ENCODE measurements around the gene MINAR1. TPM values are rescaled to one million over a fixed set of nuclear protein-coding genes. Genes with fewer than 3 reads are reported as not detected.
A peak's percentile ranks its signal among the peaks of the same experiment; 100 is the strongest.

MINAR1 gene, protein sequence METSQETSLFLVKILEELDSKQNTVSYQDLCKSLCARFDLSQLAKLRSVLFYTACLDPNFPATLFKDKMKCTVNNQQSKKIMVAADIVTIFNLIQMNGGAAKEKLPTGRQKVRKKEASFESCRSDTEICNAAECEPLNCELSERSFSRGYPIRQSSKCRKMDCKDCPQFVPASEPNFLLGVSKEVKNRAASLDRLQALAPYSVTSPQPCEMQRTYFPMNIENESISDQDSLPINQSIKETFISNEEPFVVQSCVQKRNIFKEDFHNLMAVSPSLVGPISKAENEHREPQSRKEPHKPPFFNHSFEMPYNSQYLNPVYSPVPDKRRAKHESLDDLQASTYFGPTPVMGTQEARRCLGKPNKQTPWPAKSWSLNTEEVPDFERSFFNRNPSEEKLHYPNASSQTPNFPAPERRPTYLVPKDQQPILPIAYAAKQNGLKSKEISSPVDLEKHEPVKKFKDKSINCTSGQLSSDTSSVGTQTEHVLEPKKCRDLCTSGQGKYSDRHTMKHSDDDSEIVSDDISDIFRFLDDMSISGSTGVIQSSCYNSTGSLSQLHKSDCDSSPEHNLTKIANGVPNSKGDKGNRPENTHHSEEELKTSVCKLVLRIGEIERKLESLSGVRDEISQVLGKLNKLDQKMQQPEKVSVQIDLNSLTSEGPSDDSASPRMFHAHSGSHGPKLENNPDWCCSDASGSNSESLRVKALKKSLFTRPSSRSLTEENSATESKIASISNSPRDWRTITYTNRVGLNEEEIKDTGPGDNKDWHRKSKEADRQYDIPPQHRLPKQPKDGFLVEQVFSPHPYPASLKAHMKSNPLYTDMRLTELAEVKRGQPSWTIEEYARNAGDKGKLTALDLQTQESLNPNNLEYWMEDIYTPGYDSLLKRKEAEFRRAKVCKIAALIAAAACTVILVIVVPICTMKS
- under 1 TPM; 0.21 to 0.22 TPM for total RNA-seq

DNA sequence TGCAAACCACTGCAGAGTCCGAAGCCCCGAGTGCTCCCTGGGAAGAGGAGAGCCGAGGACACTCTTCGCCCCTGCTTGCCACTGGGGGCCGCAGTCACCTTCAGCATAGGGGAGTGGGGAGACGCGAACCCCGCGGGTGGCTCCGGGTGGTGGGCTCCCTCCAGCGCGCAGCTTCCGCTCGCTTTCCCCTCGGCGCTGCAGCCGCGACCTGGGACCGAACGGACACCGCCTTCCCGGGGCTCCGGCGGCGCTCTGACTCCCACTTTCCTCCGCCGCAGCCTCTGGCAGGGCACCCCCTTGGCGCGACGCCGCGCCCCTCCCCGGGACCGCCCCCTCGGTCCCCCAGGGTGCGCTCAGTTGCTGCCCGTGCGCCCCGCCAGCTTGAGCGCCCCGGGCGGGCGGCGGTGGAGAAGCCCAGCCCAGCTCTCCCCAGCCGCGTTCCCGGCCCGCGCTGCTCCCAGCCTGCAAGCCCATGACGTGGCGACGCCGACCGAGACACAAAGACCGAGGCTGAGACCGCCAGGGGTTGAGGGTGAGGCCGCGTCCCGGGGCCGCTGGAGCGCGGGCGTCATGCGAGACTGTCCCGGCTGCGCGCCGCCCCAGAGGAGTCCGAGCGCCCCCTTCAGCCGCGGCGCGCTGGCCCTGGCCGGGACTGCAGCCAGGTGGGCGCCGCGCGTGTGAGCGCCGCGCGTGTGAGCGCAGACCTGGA lies at the start of gene MINAR1:
Gene MINAR1 (plus strand): TSS at position 701 of the 709 bp plus-strand sequence. CDS start 23,812 bp downstream, outside the sequence.
- H3K36me3 Mint-ChIP-seq (ENCODE audit: low read depth) = no peaks in the 10 kb centered on the region

DNA sequence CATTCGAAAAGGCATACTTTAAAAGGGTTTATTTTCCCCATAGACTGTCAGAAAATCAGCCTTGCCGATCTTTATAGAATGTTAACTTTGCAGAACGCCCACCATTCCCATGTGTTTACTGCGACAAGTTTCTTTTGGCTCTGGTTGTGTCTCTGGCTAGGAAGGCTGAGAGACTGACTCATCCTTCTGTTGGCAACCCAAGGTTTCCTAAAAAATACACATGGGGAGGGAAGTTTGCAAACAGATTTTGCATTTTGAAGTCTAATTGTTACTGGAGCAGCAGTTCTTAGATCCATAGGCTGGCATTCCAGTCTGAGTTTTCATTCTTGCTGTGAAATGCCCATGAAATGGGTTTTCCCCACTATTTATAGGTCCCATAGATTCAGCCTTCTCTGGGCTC lies 37.9 kb upstream of the MINAR1 start:
- no peaks in the 10 kb centered on the region for H3K36me3 Mint-ChIP-seq (ENCODE audit: low read depth)
- no peak overlapping the region for H3K4me3 Mint-ChIP-seq

More for the DNA sequence above, at the start of gene MINAR1:
- intact Hi-C loops (cut with micrococcal nuclease) = no loop called here
- no peak within 1 kb of the TSS for H3K4me3 Mint-ChIP-seq
- DNase-seq = peak; percentile 11
- H3K9me3 Mint-ChIP-seq = no peaks in the 10 kb centered on the region
- peaks cover 11% of the 10 kb centered on the region for H3K4me1 Mint-ChIP-seq (ENCODE audit: low read depth)
- H3K27ac Mint-ChIP-seq = no peak within 1 kb of the TSS
- CTCF ChIA-PET = interaction anchor here (1.4 kb wide), 1 partner anchor 50 kb away, joined by 5 read pairs; no protein-coding TSS in a partner anchor
- H3K27me3 Mint-ChIP-seq (ENCODE audit: low read depth) = peaks cover 60% of the 10 kb centered on the region

DNA sequence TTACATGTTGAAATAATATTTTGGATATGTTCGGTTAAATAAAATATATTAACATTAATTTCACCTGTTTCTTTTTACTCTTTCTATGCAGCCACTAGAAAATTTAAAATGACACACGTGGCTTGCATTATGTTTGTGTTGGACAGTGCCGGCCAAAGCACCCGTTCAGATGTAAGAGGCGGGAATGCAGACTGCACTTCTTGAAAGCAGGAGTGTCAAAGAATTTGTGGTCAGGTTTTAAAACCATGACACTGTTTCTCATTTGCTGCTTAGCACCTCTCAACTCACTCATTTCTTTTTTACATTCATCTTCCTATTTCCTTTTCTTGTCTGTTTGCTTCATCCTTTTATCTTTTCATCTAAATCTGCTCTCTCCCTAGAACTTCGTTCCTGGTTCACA lies 35.3 kb upstream of the MINAR1 start:
- CTCF ChIA-PET = no interaction called here

More for the DNA sequence above, 37.9 kb upstream of the MINAR1 start:
- Mint-ChIP-seq H3K9me3 (no peaks in the 10 kb centered on the region), H3K4me1 (ENCODE audit: low read depth) (no peaks in the 10 kb centered on the region), H3K27me3 (ENCODE audit: low read depth) (no peaks in the 10 kb centered on the region), H3K27ac (no peak overlapping the region)
- intact Hi-C loops (cut with micrococcal nuclease) = no loop called here
- no peak for DNase-seq
- CTCF ChIA-PET = no interaction called here

DNA sequence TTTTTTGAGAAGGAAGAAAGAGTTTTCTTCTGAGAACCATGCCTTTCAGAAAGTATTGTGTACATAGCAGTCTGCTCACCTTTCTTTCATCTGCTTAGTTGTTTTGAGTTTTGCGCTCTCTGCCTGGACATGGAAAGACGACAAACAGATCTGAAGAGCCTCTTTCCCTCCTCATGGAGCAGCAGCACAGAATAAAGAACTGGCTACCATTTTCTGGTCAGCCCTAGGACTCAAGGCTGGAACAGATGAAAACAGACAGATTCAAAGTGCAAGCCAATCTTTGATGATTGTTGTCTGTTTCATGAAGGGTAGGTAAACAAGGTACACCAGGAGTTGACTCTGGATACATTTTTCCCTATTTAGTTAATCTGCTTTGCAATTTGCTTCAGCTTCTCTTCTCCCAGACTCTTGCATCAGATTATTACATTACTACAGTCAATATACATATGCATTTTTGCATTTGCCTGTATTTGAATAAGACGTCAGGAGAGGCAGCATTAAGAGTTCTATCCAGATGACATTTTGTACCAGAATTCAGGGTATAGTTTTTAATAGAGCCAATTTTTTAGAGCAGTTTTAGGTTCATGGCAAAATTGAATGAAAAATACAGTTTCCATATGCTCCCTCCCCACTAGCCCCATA lies 34.7 kb upstream of the MINAR1 start:
- Mint-ChIP-seq H3K27ac (no peak overlapping the region), H3K9me3 (no peaks in the 10 kb centered on the region), H3K36me3 (ENCODE audit: low read depth) (no peaks in the 10 kb centered on the region), H3K27me3 (ENCODE audit: low read depth) (no peaks in the 10 kb centered on the region), H3K4me3 (no peak overlapping the region), H3K4me1 (ENCODE audit: low read depth) (no peaks in the 10 kb centered on the region)
- intact Hi-C loops (cut with micrococcal nuclease) = no loop called here
- DNase-seq = no peak
- CTCF ChIA-PET = no interaction called here

More for the DNA sequence above, 35.3 kb upstream of the MINAR1 start:
- Mint-ChIP-seq H3K9me3 (no peaks in the 10 kb centered on the region), H3K27me3 (ENCODE audit: low read depth) (no peaks in the 10 kb centered on the region), H3K36me3 (ENCODE audit: low read depth) (no peaks in the 10 kb centered on the region), H3K4me1 (ENCODE audit: low read depth) (no peaks in the 10 kb centered on the region), H3K4me3 (no peak overlapping the region), H3K27ac (no peak overlapping the region)
- intact Hi-C loops (cut with micrococcal nuclease) = no loop called here
- DNase-seq = no peak

DNA sequence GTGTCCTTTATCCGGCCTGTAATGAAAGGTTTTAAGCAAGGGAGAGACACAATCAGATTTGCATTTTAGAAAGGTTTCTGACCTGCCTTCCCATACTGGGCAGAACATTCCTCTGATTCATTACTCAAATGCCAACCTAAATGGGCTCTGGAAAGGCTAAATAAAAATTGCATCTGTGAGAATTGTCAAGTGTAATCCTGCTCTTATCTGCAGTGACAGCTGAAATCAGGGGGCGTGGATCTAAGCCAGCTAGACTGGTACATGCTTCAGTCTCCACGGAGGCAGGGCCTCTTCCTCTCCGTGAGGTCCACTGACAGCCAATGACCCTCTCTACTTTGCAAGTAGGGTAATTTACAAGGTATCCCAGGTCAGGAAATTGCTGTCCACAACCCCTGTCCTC lies 32.5 kb upstream of the MINAR1 start:
- intact Hi-C loops (cut with micrococcal nuclease) = no loop called here
- Mint-ChIP-seq H3K4me3 (no peak overlapping the region), H3K9me3 (no peaks in the 10 kb centered on the region), H3K4me1 (ENCODE audit: low read depth) (no peaks in the 10 kb centered on the region), H3K36me3 (ENCODE audit: low read depth) (no peaks in the 10 kb centered on the region), H3K27ac (no peak overlapping the region), H3K27me3 (ENCODE audit: low read depth) (no peaks in the 10 kb centered on the region)
- no peak for DNase-seq
- CTCF ChIA-PET = no interaction called here

DNA sequence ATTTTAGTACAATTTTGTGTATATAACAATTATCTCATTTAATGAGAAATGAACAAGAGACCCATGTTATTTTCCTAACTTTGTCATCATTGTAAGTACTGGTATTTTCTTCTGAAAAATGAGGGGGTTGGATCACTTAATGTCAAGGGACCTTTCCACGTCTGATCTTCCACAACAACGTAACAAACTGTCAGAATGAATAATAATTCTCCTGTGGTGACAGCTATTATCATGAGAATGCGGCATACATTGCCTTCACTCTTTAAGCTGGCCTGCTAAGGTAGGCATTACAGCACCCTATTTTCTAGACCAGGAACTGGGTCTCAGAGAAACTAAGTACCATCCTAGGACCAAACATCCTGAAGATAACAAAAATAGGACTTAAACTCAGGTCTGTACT lies 31.5 kb upstream of the MINAR1 start:
- no peaks in the 10 kb centered on the region for H3K27me3 Mint-ChIP-seq (ENCODE audit: low read depth)
- CTCF ChIA-PET = no interaction called here
- no peaks in the 10 kb centered on the region for H3K9me3 Mint-ChIP-seq
- intact Hi-C loops (cut with micrococcal nuclease) = no loop called here
- H3K4me3 Mint-ChIP-seq = no peak overlapping the region
- no peaks in the 10 kb centered on the region for H3K4me1 Mint-ChIP-seq (ENCODE audit: low read depth)
- H3K36me3 Mint-ChIP-seq (ENCODE audit: low read depth) = no peaks in the 10 kb centered on the region
- H3K27ac Mint-ChIP-seq = no peak overlapping the region
- DNase-seq = no peak

DNA sequence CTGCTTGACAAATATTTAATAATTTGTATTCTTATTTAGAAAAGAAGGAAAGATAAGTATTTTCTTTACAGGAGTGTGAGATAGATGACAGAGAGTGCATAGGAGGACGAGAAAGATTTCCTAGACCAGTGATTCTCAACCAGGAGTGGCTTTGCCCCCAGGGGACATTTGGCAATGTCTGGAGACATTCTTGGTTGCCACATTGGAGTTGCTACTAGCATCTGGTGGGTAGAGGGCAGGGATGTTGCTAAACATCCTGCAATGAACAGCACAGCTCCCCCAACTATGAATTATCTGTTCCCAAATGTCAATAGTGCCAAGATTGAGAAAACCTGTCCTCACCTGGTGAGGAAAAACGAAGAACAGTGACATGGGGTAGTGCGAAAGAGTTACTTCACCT lies 30.8 kb upstream of the MINAR1 start:
- H3K27me3 Mint-ChIP-seq (ENCODE audit: low read depth) = no peaks in the 10 kb centered on the region
- no peak overlapping the region for H3K4me3 Mint-ChIP-seq
- no peaks in the 10 kb centered on the region for H3K36me3 Mint-ChIP-seq (ENCODE audit: low read depth)
- H3K9me3 Mint-ChIP-seq = no peaks in the 10 kb centered on the region
- H3K4me1 Mint-ChIP-seq (ENCODE audit: low read depth) = no peaks in the 10 kb centered on the region
- DNase-seq = no peak
- no peak overlapping the region for H3K27ac Mint-ChIP-seq
- CTCF ChIA-PET = no interaction called here
- intact Hi-C loops (cut with micrococcal nuclease) = no loop called here

DNA sequence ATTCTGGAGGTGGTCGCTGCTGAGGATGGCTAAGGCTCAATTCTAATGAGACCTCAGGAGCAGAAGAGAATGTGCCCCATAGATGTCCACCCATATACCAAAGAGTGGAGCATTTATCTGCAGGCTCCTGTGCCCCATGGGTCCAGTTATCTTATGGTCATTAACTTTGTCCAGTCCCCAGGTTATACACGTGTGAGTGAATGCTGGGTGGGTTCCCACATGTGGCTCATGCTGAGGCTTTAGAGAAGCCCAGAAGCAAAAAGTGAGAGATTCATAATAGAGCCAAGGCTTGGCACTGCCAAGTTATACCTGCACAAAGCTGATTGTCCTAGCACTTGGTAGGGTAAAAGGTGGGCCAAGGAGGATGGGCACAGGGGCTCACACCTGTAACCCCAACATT lies 30.0 kb upstream of the MINAR1 start:
- intact Hi-C loops (cut with micrococcal nuclease) = no loop called here
- Mint-ChIP-seq H3K27me3 (ENCODE audit: low read depth) (no peaks in the 10 kb centered on the region), H3K27ac (no peak overlapping the region), H3K9me3 (no peaks in the 10 kb centered on the region), H3K4me1 (ENCODE audit: low read depth) (no peaks in the 10 kb centered on the region), H3K36me3 (ENCODE audit: low read depth) (no peaks in the 10 kb centered on the region), H3K4me3 (no peak overlapping the region)
- CTCF ChIA-PET = no interaction called here
- no peak for DNase-seq

DNA sequence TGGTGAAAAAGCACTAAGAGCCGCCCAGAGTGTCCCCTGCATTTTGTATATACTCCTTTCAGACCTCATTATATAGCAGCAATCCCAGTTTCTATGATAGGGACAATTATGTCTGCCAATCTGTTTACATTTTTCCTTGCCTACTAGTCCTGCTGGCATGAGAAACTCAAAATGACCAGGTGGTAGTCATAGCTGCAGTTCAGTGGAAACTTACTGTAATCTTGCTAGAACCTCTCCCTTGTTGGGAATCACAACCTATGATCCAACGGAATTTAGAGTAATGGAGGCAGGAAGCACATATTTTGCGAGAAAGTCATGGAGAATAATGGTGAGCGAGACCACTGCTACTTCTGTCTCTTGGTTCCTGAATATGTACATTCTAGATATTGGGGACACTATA lies 28.6 kb upstream of the MINAR1 start:
- H3K27me3 Mint-ChIP-seq (ENCODE audit: low read depth) = no peaks in the 10 kb centered on the region
- H3K27ac Mint-ChIP-seq = no peak overlapping the region
- CTCF ChIA-PET = no interaction called here
- no peaks in the 10 kb centered on the region for H3K4me1 Mint-ChIP-seq (ENCODE audit: low read depth)
- no peak for DNase-seq
- intact Hi-C loops (cut with micrococcal nuclease) = no loop called here
- H3K4me3 Mint-ChIP-seq = no peak overlapping the region
- no peaks in the 10 kb centered on the region for H3K36me3 Mint-ChIP-seq (ENCODE audit: low read depth)
- no peaks in the 10 kb centered on the region for H3K9me3 Mint-ChIP-seq

DNA sequence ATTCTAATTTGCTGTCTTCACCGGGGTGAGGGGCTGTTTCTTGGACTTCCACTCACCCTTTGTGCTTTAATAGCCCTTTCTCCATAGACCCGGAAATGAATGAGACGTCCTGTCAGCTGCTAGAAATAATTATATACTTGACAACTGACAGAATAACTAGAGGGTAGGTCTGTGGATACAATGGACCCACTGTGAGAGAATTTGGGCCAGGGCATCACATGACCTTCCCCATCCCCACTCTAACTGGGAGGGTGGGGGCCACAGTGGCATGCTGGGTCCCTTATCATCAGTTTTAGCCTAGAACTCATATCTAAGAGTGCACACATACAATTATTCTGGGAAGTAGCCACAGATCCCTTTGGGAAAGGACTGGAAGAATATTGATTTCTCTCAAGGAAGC lies 25.9 kb upstream of the MINAR1 start:
- Mint-ChIP-seq H3K4me1 (ENCODE audit: low read depth) (no peaks in the 10 kb centered on the region), H3K4me3 (no peak overlapping the region), H3K27ac (no peak overlapping the region), H3K27me3 (ENCODE audit: low read depth) (no peaks in the 10 kb centered on the region), H3K36me3 (ENCODE audit: low read depth) (no peaks in the 10 kb centered on the region), H3K9me3 (no peaks in the 10 kb centered on the region)
- intact Hi-C loops (cut with micrococcal nuclease) = no loop called here
- CTCF ChIA-PET = no interaction called here
- no peak for DNase-seq

DNA sequence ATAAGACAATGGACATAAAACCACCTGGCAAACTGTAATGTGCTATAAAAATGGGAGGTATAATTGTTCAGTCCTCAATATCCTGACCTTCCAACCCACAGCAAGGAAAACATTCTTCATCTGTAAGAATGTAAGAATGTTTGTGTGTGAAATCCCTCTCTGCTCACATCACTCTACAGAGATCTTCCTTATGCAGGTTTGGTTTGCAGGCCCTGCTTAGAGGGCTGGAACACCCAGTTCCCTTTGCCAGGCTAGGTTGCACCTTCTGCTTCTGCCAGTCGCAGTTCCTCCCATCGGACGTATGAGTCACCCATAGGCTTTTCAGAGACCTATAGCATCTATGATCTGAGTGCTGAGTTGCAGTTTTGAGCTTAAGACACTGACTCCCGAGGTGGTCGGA lies 24.1 kb upstream of the MINAR1 start:
- CTCF ChIA-PET = no interaction called here
- intact Hi-C loops (cut with micrococcal nuclease) = no loop called here
- Mint-ChIP-seq H3K9me3 (no peaks in the 10 kb centered on the region), H3K4me1 (ENCODE audit: low read depth) (no peaks in the 10 kb centered on the region), H3K27ac (no peak overlapping the region), H3K27me3 (ENCODE audit: low read depth) (no peaks in the 10 kb centered on the region), H3K4me3 (no peak overlapping the region), H3K36me3 (ENCODE audit: low read depth) (peaks cover 7% of the 10 kb centered on the region)
- DNase-seq = no peak

DNA sequence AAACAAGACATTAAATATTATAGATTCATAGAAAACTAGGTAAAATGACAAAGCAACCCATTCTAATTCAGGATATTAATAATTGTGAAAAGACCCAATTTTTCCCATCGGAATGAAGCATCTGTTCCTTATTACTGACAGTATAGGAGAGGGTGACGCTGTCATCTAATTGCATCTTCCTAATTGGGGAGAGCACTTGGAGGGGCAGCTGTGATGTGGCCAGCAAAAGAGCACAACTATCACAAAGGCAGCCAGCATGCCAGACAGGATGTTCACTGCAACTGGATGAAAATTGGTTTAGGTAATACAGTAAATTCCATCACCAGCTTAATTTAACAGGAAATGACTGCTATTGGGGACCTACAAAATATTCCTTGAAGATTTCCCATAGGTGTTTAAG lies 21.9 kb upstream of the MINAR1 start:
- Mint-ChIP-seq H3K27me3 (ENCODE audit: low read depth) (no peaks in the 10 kb centered on the region), H3K36me3 (ENCODE audit: low read depth) (peaks cover 7% of the 10 kb centered on the region), H3K4me3 (no peak overlapping the region), H3K4me1 (ENCODE audit: low read depth) (no peaks in the 10 kb centered on the region), H3K27ac (no peak overlapping the region), H3K9me3 (no peaks in the 10 kb centered on the region)
- CTCF ChIA-PET = no interaction called here
- DNase-seq = no peak
- intact Hi-C loops (cut with micrococcal nuclease) = no loop called here

Measured in activated naive CD4-positive, alpha-beta T cell treated with anti-CD3 and anti-CD28 coated beads for 36 hours (primary cell).